Stimulated activated CD4-positive, alpha-beta T cell treated with anti-CD3 and anti-CD28 coated beads, Interleukin-4, amount 100 ng/mL, for 1 hour (primary cell): Measurements from ENCODE around the gene YBEY.

Experiments used
- DNase-seq: peaks from one replicate; pipeline ENCODE4 v3.0.0-alpha.2; 2020

Gene YBEY

GRCh38 chr21:46334351-46335140, 48.4 kb downstream of the YBEY start:
- no peak for DNase-seq

GRCh38 chr21:46336603-46337002, 50.5 kb downstream of the YBEY start:
- DNase-seq, result no peak

GRCh38 chr21:46340998-46341397, 54.9 kb downstream of the YBEY start:
- DNase-seq, result no peak

GRCh38 chr21:46344219-46344915, 58.2 kb downstream of the YBEY start:
- no peak for DNase-seq

- no peak for DNase-seq
Measured at GRCh38 chr21:46345861-46346260, 59.7 kb downstream of the YBEY start.

- DNase-seq, result no peak
Measured at GRCh38 chr21:46346296-46347202, 60.4 kb downstream of the YBEY start.

DNA sequence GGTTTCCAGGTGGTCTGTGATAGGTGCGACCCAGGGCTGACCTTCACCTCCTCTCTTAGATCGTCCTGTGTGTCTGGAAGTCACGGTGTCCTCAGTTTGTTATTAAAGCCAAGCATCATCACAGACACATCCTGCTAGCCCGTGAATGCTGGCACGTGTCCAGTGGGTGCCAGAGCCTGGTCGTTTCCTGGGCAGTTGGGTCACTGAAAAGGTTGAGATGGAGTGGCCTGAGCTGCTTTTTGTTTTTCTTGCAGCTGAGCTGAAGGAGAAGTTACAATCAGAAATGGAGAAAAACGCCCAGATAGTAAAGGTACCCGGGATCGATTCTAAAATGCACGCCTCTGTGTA, 61.0 kb downstream of the YBEY start:
- DNase-seq, result no peak
